COLO668 (cell line): ENCODE results near the gene USP4.
"Not testable (repeated sequence)": the region's sequence is repeated elsewhere in the genome, so short reads cannot be mapped to it uniquely, and the experiment has no call there.

Experiments used
- DNase-seq: peaks from one replicate; lab custom pipeline; 2025; ENCODE audit not compliant: unreplicated experiment; lab: John Stamatoyannopoulos, UW

USP4 gene

GRCh38 chr3:49339941-49340800, at the start of gene USP4:
USP4 (minus strand) TSS chr3:49340053; CDS start chr3:49340024, 29 bp downstream.
- DNase-seq, result peak; percentile 95

- DNase-seq, result no peak
Measured at GRCh38 chr3:49389297-49389696, 49.4 kb upstream of the USP4 start.

- DNase-seq, result no peak
Measured at GRCh38 chr3:49388289-49388820, 48.5 kb upstream of the USP4 start.

GRCh38 chr3:49387721-49388120, 47.9 kb upstream of the USP4 start:
- no peak for DNase-seq

GRCh38 chr3:49386056-49386756, 46.4 kb upstream of the USP4 start:
- no peak for DNase-seq

GRCh38 chr3:49385617-49386016, 45.8 kb upstream of the USP4 start:
- DNase-seq, result no peak

GRCh38 chr3:49383387-49383786, 43.5 kb upstream of the USP4 start:
- DNase-seq, result no peak

GRCh38 chr3:49378249-49378895, 38.5 kb upstream of the USP4 start:
- no peak for DNase-seq

GRCh38 chr3:49377483-49377882, 37.6 kb upstream of the USP4 start:
- no peak for DNase-seq

GRCh38 chr3:49371946-49372345, 32.1 kb upstream of the USP4 start:
- DNase-seq, result no peak

- DNase-seq, result no peak
Measured at GRCh38 chr3:49370585-49371290, 30.9 kb upstream of the USP4 start.

- no peak for DNase-seq
Measured at GRCh38 chr3:49362561-49362960, 22.7 kb upstream of the USP4 start.

- DNase-seq, result no peak
Measured at GRCh38 chr3:49359623-49360022, 19.8 kb upstream of the USP4 start.

- no peak for DNase-seq
Measured at GRCh38 chr3:49358884-49359225, 19.0 kb upstream of the USP4 start.

GRCh38 chr3:49358217-49358883, 18.5 kb upstream of the USP4 start, which contains the start of gene GPX1:
GPX1 (minus strand) TSS chr3:49358353; CDS start chr3:49358278, 75 bp downstream.
- DNase-seq, result peak; percentile 93

- DNase-seq, result peak; percentile 36
Measured at GRCh38 chr3:49357443-49358216, 17.8 kb upstream of the USP4 start.

- DNase-seq, result not testable (repeated sequence)
Measured at GRCh38 chr3:49357095-49357442, 17.2 kb upstream of the USP4 start.

GRCh38 chr3:49352890-49353421, 13.1 kb upstream of the USP4 start:
- DNase-seq, result no peak

GRCh38 chr3:49352281-49352680, 12.4 kb upstream of the USP4 start:
- no peak for DNase-seq
